ENCODE results near the gene CCDC201.

CCDC201 gene

GRCh38 chr7:45894665-45895062, 21.8 kb upstream of the CCDC201 start (continued):
- no peak for TF ChIP-seq PATZ1 (CRISPR knock-in tag; IDR thresholded peaks at IDR 0.05; ENCODE audit: borderline replicate concordance)
- TF ChIP-seq SNAI2 (CRISPR knock-in tag; IDR thresholded peaks at IDR 0.05): no peak
- no peak for TF ChIP-seq ZFP30 (CRISPR knock-in tag; IDR thresholded peaks at IDR 0.05)

- TF ChIP-seq GLIS3 (CRISPR knock-in tag; IDR thresholded peaks at IDR 0.05) (no peak), CSDC2 (CRISPR knock-in tag; IDR thresholded peaks at IDR 0.05) (no peak), PPARA (CRISPR knock-in tag; IDR thresholded peaks at IDR 0.05; ENCODE audit: borderline replicate concordance) (no peak), ZFP3 (CRISPR knock-in tag; IDR thresholded peaks at IDR 0.05) (no peak), ISL1 (CRISPR knock-in tag; IDR thresholded peaks at IDR 0.05) (no peak), ARNTL (CRISPR knock-in tag; IDR thresholded peaks at IDR 0.05; ENCODE audit: borderline replicate concordance, low read depth) (no peak), TSHZ2 (CRISPR knock-in tag; IDR thresholded peaks at IDR 0.05) (no peak), OSR1 (CRISPR knock-in tag; IDR thresholded peaks at IDR 0.05) (no peak), TCF4 (CRISPR knock-in tag; IDR thresholded peaks at IDR 0.05; ENCODE audit: borderline replicate concordance) (no peak), PATZ1 (CRISPR knock-in tag; IDR thresholded peaks at IDR 0.05; ENCODE audit: borderline replicate concordance) (no peak), ESRRG (CRISPR knock-in tag; IDR thresholded peaks at IDR 0.05) (no peak), ZNF70 (CRISPR knock-in tag; IDR thresholded peaks at IDR 0.05) (no peak), ZFP30 (CRISPR knock-in tag; IDR thresholded peaks at IDR 0.05) (no peak), POU6F1 (CRISPR knock-in tag; IDR thresholded peaks at IDR 0.05; ENCODE audit: borderline replicate concordance, low read depth) (no peak), CSRNP3 (CRISPR knock-in tag; IDR thresholded peaks at IDR 0.05) (no peak), RARB (CRISPR knock-in tag; IDR thresholded peaks at IDR 0.05) (no peak), CREB5 (CRISPR knock-in tag; IDR thresholded peaks at IDR 0.05; ENCODE audit: low read depth) (no peak), TOX (CRISPR knock-in tag; IDR thresholded peaks at IDR 0.05; ENCODE audit: borderline replicate concordance) (no peak), ZNF565 (CRISPR knock-in tag; conservative IDR thresholded peaks at IDR 0.05; ENCODE audit: low read depth) (no peak)
- no peak for ATAC-seq
Measured at GRCh38 chr7:45893996-45894664, 21.2 kb upstream of the CCDC201 start.
